Activated CD4-positive, alpha-beta T cell treated with anti-CD3 and anti-CD28 coated beads, Interleukin-10, Interleukin-2, amounts not matched to agents 100 ng/mL and 50 ng/mL, durations not matched to agents 16 hours and 8 hours (primary cell): ENCODE results near the gene RNF126.
"Not testable (repeated sequence)": the region's sequence is repeated elsewhere in the genome, so short reads cannot be mapped to it uniquely, and the experiment has no call there.

Experiments used
- DNase-seq: peaks from one replicate; pipeline ENCODE4 v3.0.0-alpha.2; 2020

The RNF126 gene

DNA sequence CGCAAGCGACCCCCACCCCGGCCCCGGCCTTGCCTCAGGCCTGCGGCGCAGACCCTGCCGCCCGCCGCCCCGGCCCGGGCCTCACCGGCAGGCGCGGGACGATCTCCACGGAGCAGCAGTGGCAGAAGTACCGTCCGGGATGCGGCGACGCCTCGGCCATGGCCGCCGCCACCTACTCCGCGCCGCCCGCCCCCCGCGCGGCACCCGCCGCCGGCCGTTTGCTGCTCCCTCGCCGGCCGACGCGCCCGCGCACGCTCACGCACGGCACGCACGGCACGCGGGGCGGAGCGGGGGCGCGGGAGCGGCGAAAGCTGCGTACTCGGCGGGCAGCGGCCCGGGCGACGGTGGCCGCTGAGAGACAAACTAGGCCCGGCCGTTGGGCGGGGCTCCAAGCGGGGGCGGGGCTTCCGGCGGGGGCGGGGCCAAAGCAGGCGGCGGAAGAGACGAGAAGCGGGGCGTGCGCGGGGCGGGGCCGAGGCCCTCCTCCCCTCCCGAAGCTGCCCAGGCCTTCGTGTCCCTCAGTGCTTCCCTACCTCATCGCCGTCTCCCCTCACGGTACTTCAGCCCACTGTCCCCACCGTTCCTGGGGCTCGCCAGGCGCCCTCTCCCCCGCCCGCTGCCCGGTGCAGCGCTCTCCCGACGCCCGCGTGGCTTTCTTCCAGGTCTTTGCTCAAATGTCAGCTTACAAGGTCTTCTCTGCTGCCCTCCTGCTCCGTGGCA, at the start of gene RNF126:
Gene RNF126, minus strand, starts transcription at position 253 of the 720 bp plus-strand sequence. Its CDS starts 93 bp downstream, at position 160.
- peak; percentile 96 for DNase-seq

DNA sequence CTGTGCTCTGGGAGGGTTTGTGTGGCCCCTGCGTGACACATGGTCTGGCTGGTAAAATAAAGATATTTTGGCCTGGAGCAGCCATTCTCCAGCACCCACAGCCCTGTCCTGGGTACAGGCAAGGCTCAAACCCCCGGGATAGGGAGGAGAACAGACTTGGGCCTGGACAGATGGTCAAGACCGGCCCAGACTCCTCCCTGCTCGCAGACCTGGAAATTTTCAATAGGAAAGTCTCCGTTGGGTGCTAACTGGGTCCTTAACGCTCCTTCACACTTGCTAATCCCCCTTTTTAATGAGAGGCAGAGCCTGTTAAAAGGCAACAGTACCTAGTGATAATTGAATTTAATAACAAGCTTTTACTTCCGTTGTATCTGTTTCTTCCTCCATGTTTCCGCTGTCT, 48.2 kb upstream of the RNF126 start:
- DNase-seq = no peak

DNA sequence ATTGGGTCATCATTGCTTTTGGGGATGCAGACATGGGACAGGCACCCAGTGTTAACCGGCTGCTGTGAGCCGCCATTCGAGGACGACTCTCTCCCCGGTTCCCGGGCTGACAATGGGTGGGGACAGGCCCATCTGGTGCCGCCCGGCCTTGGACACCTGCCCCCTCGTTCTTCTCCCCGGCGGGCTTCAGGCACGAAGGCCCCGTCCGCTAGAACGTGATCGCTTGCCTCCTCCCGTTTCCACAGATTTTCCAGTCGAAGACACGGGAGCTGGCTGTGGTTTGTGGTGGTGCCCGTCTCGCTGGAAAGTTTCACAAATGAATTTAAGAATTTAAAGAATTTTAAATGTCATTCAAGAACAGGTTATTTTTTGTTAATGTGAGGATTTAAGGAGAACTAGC, 47.8 kb upstream of the RNF126 start:
- DNase-seq = no peak

DNA sequence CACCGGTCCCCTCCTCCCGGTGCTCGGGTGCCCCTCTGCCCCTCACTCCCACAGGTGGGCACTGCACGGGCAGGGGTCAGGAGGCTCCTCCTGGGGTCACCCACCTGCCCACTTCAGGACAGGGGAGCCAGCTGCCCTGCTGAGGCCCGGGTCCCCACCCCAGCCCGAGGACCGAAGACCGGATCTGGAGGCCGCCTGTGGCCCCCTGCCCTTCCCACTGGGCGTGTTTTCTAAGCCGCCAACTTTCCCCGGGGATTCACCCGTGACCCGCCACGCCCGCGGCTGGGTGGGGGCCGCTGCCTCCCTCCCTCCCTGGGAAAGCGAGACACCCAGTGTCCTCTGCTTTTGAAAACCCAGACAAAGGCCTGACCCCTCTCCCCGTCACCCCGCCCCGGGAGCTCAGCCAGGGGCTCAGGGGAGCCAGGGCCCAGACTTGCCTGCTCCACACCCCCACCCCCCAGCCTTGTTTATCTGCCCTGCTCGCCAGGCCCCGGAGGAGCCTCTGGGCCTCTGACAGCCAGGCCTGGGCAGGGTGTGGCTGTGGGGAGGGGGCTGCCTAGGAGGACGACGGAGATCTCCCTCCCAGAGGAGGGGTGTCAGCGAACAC, 47.1 kb upstream of the RNF126 start:
- no peak for DNase-seq

DNA sequence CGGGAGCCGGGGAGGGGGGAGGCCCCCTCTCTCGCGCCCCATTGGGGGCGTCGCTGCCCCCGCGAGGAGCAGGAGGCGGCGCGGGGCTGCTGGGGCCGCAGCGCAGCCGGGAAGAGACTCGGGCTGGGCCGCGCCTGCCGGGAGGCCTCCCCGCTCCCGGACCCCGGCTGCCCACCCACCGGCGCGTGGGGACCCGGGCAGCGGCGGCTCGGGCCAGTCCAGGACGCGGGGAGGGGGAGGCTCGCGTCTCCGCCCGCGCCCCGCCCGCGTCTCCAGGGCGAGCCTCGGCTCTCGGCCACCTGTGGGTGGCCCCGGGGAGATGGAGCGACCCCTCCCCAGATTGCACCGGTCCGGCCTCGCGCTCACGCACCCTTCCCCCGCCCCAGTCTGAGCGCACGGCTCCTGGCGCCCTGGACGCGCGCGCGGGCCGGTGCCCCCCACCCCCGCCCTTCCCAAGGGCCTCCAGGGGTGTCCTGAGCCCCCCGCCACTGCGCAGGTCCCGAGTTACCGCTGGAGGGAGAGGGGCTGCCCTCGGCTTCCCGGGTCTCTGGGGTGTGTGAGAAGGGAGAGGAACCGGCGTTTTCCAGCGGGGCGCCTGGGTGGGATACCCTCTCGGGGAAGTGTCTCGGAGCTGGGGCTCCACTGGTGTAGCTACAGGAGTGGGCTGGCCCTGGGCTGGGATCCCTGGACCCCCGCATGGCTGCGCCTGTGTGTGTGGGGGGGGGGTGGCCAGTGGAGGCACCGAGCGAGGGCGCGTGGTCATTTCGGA, 46.4 kb upstream of the RNF126 start:
- DNase-seq = no peak

DNA sequence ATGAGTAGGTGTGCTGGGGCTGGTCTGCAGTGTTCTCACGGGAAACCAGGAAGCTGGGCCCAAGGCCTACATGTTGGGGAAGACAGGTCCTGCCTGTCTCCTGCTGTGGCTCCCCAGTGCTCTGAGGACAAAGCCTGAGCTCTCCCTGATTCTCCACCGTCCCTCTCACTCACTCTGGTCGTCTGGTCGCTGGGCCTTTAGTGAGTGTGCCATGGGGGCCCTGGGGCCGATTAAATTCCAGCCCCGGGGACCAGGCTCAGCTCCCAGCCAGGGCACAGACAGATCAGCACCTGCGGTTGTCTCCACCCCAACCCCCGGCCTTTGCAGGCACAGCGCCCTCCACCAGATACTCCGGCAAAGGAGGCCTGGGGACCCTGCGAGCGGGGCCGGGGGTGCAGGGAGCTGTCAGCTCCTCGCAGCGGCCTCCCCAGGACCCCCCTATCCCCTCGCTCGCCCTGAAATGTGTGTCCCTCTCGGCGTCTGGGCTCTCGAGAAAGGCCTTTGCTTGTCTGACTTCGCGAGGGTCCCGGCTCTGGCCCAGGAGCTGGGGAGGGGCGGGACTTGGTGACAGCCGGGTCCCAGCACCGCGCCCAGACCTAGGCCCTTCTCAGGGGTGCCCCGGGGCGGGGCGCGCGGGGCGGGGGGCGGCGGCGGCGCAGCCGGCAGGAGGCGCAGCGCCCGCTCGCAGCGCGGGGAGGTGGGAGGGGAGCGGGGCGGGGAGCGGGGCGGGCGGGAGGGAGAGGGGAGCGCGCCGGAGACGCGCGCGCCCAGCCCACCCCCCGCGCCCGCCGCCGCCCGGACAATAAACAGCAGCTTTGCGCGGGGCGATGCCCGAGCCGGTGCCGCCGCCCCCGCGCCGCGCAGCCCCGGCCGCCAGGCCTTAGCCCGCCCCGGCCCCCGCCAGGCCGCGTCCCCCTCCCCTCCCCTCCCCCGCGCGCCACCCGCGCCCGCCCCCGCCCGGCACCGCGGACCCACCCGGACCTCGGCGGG, 45.4 kb upstream of the RNF126 start, which contains the start of gene PALM:
Gene PALM, plus strand, starts transcription at position 782 of the 990 bp plus-strand sequence. CDS start 212 bp downstream, outside the sequence.
- DNase-seq = no peak

DNA sequence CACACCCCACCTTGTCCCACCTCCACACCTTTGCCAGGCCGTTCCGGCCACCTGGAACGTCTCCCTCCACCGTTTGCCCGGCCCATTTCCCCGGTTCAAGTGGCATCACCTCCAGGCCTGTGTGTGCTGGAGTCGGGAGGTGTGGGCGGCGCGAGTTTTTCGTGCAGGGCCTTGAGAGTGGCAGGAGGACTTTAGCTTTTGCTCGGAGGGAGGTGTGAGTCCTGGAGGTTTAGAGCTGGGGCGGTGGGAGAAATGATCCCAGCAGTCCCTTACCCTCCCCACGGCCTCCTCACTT, 41.4 kb upstream of the RNF126 start:
- DNase-seq = no peak

DNA sequence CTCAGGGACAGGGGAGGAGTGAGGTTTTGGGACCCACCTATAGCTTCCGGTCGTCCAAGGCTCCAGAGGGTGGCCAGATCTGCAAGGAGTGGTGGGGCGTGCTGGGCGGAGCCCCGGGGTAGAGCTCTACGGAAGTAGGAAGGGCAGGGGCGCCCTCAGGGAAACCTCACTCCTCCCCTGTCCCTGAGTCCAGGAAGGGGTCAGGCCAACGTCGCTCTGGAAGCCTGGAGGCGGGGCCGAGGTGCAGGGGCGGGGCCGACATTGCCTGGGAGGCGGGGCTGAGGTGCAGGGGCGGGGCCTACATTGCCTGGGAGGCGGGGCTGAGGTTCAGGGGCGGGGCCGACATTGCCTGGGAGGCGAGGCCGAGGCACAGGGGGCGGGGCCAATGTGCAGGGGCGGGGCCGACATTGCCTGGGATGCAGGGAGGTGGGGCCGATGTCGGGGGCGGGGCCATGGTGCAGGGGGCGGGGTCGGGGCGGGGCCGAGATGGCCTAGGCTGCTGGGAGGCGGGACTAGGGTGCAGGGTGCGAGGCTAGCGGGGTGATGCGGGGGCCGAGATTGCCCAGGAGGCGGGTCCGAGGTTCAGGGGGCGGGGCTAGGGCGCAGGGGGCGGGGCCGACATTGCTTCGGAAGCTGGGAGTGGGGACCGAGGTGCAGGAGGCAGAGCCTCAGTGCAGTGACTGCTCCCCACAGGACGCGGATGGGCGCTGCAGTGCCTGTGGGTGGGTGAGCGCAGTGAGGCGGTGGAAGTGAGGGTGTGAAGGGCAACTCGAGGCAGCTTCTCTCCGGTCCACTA, 40.8 kb upstream of the RNF126 start:
- DNase-seq = peak; percentile 72

DNA sequence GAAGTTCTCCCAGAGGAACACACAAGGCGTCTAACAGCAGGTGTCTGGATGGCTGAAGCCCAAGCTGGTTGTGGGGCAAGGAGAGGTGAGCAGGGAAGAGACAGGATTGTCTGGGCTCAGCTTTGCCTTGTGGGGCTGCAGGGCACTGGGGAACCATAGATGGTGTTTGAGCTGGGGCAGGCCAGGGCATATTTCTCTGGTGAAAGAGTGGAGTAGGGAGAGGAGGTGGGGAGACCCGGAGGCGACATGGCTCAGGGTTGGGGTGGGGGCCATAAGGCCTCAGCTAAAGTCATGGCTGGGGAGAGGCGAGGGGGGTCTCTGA, 40.3 kb upstream of the RNF126 start:
- DNase-seq = no peak

DNA sequence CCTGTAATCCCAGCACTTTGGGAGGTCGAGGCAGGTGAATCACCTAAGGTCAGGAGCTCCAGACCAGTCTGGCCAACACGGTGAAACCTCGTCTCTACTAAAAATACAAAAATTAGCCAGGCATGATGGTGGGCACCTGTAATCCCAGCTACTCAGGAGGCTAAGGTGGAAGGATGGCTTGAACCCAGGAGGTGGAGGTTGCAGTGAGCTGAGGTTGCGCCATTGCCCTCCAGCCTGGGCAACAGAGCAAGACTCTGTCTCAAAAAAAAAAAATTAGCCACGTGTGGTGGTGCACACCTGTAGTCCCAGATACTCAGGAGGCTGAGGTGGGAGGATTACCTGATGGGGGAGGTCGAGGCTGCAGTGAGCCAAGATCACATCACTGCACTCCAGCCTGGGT, 39.8 kb upstream of the RNF126 start:
- not testable (repeated sequence) for DNase-seq

DNA sequence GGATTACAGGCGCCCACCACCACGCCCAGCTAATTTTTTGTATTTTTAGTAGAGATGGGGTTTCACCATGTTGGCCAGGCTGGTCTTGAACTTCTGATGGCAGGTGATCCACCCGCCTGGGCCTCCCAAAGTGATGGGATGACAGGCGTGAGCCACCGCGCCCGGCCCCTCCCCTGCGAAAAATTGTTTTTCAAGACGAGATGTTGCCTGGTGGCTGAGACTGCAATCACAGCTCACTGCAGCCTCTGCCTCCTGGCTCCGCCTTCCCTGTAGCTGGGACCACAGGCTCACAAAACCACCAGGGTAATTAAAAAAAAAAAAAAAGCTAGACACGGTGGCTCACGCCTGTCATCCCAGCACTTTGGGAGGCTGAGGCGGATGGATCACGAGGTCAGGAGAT, 36.9 kb upstream of the RNF126 start:
- DNase-seq = not testable (repeated sequence)

DNA sequence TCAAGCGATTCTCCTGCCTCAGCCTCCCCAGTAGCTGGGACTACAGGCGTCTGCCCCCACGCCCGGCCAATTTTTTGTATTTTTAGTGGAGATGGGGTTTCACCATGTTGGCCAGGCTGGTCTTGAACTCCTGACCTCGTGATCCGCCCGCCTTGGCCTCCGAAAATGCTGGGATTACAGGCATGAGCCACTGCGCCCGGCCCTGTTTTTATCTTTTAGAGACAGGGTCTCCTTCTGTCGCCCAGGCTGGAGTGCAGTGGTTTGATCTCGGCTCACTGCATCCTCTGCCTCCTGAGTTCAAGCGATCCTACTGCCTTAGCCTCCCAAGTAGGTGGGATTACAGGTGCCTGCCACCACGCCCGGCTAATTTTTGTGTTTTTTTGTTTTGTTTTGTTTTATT, 35.5 kb upstream of the RNF126 start:
- DNase-seq = not testable (repeated sequence)

DNA sequence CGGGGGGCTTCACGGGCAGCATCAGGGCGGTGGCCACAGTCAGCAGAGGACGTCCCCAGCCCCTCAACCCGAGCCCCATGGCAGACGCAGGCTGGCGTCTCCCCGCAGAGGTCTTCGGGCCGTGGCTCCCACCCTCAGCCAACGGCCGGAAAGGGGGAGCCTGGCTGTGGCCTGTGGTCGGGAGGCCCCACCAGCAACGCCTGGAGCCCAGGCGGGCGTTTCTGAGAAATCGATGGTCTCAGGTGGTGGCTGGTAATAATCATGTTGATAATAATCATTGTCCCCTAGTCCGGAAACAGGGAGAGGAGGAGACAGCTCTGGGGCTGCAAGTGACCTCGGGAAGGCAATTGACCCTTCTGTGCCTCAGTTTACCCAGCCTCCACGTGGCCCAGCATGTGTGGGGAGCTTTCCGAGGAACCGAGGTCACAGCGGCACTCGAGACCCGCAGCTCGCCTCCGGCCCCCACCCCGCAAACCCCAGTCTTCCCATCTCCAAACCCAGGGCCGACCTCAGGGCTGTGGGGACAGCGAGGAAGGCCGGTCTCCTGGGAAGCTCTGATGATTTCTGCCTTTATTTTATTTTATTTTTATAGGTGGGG, 32.4 kb upstream of the RNF126 start, which contains the start of gene PRSS57:
Gene PRSS57, minus strand, starts transcription at position 101 of the 598 bp plus-strand sequence. Its CDS starts 22 bp downstream, at position 79.
- DNase-seq = no peak

DNA sequence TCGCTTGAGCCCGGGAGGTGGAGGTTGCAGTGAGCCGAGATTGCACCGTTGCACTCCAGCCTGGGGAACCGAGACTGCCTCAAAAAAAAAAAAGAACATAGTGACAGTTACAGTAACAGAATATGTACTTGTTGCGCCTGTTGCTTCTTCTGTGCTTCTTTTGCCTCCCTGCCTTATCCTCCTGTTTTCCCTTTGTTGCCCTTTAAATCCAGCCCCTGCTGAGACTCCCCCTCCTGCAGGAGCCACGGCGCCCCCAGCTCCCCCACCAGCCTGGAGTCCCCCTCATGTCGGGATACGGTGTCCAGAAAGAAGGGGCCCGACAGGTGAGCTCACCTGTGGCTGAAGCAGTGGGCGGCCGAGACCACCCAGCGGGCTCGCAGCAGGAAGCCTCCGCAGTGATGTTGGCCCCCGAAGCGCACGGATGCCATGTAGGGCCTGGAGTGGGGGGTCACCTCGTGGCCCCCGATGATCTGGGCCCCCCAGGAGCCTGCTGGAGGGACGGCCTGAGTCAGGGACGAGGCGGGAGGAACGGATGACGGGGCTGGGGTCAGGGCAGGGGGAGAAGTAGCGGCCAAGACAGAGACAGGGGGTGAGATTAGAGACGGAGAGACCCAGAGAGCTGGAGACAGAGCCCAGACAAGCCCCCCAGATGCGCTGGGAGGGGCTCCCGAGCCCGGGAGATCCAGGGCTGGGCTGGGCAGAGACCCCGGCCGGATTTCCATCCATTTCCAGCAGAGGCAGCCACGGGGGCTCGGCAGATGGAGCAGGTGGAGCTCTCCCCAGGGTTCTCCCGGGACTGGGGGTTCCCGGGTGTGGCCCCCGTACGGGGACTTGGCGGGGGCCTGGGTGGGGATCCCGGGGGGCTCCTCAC, 31.7 kb upstream of the RNF126 start:
- DNase-seq = no peak

DNA sequence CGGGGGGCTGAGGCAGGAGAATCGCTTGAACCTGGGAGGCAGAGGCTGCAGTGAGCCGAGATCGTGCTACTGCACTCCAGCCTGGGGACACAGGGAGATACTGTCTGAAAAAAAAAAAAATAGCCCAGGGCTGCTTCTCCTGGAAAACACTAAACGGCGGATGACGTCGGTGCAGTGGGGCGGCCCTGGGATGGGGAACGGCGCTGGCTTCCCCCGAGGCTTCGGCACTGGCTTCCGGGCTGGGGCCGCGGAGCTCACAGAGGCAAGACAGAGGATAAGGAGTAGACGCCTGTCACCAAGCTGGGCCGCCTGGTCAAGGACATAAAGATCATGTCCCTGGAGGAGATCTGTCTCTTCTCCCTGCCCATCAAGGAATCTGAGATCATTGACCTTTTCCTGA, 27.2 kb upstream of the RNF126 start:
- DNase-seq = no peak

DNA sequence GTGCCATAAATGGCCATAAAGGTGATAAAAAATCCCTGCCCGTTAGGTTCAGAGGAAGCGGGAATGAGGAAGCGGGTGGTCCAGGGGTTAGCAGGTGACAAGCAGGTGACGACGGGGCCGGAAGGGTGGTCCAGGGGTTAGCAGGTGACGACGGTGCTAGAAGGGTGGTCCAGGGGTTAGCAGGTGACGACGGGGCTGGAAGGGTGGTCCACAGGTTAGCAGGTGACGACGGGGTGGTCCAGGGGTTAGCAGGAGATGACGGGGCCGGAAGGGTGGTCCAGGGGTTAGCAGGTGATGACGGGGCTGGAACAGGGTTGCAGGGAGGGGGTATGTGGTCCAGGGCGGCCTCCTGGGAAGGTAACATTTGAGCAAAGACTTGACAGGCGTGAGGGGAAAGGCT, 26.0 kb upstream of the RNF126 start:
- no peak for DNase-seq

DNA sequence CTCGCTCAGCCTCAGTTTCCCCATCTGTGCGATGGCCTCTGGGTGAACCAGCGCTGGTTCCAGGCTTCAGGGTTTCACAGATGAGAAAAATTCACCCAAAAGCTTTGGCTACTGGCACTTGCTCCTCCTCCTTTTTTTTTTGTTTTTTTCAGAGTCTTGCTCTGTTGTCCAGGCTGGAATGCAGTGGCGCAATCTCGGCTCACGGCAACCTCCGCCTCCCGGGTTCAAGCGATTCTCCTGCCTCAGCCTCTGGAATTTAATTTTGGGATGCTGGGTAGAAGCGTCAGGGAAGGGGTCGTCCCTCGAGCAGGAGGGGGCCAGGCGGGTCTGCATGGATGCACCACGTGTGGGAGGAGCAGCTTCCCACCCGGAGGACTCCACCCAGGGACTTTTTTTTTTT, 25.2 kb upstream of the RNF126 start:
- no peak for DNase-seq

DNA sequence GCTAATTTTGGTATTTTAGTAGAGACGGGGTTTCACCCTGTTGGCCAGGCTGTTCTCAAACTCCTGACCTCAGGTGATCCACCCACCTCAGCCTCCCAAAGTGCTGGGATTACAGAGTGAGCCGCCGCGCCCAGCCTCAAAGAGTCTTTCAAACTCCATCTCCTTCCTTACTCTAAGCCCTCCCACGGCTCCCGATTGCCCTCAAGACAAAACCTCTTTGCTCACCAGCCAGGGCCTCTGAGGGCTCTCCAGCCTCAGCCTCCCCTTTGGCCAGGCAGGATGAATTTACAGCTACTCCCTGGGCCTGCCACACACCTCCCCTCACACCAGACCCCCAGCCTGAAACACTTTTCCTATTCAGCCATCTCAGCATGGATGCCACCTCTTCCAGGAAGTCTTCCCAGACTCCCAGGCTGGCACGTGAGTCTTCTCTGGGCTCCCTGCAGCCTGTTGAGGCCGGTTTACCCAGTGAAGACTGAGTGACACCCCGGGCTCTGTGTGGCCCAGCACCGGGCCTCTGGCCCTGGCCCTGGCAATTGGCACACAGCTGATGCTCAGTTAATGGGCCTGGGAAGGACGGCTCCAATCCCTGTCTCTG, 24.7 kb upstream of the RNF126 start:
- no peak for DNase-seq

DNA sequence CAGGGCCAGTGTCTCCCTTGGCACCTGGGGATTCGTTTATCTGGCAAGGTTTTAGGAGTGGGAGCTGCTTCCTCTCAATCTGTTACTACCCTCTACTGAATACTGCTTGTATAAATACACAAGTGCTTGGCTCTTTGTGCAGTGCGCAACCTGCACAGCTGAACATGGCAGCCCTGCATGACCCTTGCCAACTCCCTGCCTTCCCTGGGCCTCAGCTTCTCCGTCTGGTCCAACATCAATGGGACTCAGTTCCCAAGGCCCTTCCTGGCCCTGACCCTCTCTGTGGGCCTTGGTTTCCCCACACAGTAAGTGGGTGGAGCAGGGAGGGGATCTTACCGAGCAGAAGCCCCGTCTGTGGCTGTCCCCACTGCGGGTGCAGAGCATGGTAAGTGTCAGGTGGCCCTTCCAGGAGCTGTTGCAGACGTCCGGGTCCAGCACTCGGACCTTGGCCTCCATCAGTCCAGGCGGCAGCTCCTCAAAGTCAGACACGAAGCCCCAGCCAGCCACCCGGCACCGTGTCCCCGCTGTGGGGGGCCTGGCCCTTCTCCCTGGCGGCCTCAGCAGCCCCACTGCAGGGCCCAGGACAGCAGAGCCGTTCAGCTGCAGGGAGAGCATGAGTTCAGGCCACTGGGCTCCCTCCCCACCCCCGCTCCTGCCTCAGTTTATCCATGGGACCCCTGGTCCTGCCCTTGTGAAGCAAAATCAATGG, 23.7 kb upstream of the RNF126 start:
- DNase-seq = no peak
